Measurements from ENCODE around the gene EME1. TPM values are rescaled to one million over a fixed set of nuclear protein-coding genes. Genes with fewer than 3 reads are reported as not detected.
A peak's percentile ranks its signal among the peaks of the same experiment; 100 is the strongest.

EME1 gene
- total and polyA plus RNA-seq, 2 experiments from 2014 or later: 5.2 to 13.4 TPM

- H3K4me1 ChIP-seq (ENCODE audit: low read depth): no peaks in the 10 kb centered on the region
- TF ChIP-seq CTCF (IDR thresholded peaks at IDR 0.05; ENCODE audit: low read depth, low read length): no peak
- DNase-seq (ENCODE audit: low read depth in 1 of 2, low spot score in 1 of 2): no peak
- peaks cover 66% of the 10 kb centered on the region for H3K36me3 ChIP-seq
- H3K27me3 ChIP-seq: no peaks in the 10 kb centered on the region
- no peak overlapping the region for H3K27ac ChIP-seq
- H3K9me3 ChIP-seq (ENCODE audit: low read depth): no peaks in the 10 kb centered on the region
- no peak overlapping the region for H3K4me3 ChIP-seq
These were observed 16.5 kb downstream of the EME1 start for GRCh38 chr17:50389534-50389933.

DNA sequence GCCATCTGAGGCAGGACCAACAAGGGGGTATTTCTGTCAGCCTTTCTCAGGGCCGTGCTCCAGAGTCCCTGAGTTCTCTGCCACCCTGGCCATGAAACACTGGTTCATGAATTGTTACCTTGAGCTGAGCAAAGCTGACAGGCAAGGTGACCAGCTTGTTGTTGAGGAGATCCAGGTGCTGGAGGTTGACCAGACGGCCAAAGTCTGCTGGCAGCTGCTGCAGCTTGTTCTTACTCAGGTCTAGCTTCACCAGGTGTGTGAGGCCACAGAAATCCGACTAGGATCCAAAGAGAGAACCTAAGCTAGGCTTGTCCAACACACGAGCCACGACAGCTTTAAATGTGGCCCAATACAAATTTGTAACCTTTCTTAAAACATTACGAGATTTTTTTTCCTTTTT lies 19.6 kb downstream of the EME1 start:
- no peak overlapping the region for H3K27ac ChIP-seq
- no peaks in the 10 kb centered on the region for H3K9me3 ChIP-seq (ENCODE audit: low read depth)
- no peak for TF ChIP-seq CTCF (IDR thresholded peaks at IDR 0.05; ENCODE audit: low read depth, low read length)
- DNase-seq (ENCODE audit: low read depth in 1 of 2, low spot score in 1 of 2): no peak
- no peak overlapping the region for H3K4me3 ChIP-seq
- peaks cover 10% of the 10 kb centered on the region for H3K4me1 ChIP-seq (ENCODE audit: low read depth)
- no peaks in the 10 kb centered on the region for H3K27me3 ChIP-seq
- H3K36me3 ChIP-seq: peaks cover 45% of the 10 kb centered on the region

DNA sequence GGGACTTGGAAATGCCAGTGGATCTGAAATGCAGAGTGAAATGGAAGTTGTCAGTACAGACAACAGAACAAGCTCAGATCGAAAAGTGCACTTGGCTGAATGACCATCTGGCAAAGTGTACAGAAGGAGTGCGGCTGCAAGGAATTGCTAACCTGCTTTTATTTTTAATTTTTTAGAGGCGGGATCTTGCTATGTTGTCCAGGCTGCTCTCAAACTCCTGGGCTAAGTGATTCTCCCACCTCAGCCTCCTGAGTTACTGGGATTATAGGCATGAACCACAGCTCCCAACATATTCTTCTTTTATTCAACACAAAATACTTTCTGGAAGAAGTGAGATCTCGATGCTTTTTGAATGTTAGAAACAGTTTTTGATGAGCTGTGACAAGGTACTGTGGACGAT lies 20.7 kb downstream of the EME1 start:
- peaks cover 10% of the 10 kb centered on the region for H3K4me1 ChIP-seq (ENCODE audit: low read depth)
- TF ChIP-seq CTCF (IDR thresholded peaks at IDR 0.05; ENCODE audit: low read depth, low read length): no peak
- H3K27ac ChIP-seq: no peak overlapping the region
- peaks cover 34% of the 10 kb centered on the region for H3K36me3 ChIP-seq
- no peaks in the 10 kb centered on the region for H3K9me3 ChIP-seq (ENCODE audit: low read depth)
- no peak for DNase-seq (ENCODE audit: low read depth in 1 of 2, low spot score in 1 of 2)
- H3K27me3 ChIP-seq: no peaks in the 10 kb centered on the region
- H3K4me3 ChIP-seq: no peak overlapping the region

GRCh38 chr17:50394711-50395110 lies 21.7 kb downstream of the EME1 start:
- Histone ChIP-seq H3K36me3 (peaks cover 29% of the 10 kb centered on the region), H3K4me3 (no peak overlapping the region), H3K27me3 (no peaks in the 10 kb centered on the region), H3K9me3 (ENCODE audit: low read depth) (no peaks in the 10 kb centered on the region), H3K4me1 (ENCODE audit: low read depth) (peaks cover 10% of the 10 kb centered on the region), H3K27ac (no peak overlapping the region)
- TF ChIP-seq CTCF (IDR thresholded peaks at IDR 0.05; ENCODE audit: low read depth, low read length): no peak
- peak in 1 of 2 donors; percentile 13 for DNase-seq (ENCODE audit: low read depth in 1 of 2, low spot score in 1 of 2)

- H3K36me3 ChIP-seq: peaks cover 22% of the 10 kb centered on the region
- no peaks in the 10 kb centered on the region for H3K9me3 ChIP-seq (ENCODE audit: low read depth)
- H3K4me1 ChIP-seq (ENCODE audit: low read depth): peaks cover 10% of the 10 kb centered on the region
- H3K27me3 ChIP-seq: no peaks in the 10 kb centered on the region
- H3K4me3 ChIP-seq: peak overlapping the region; percentile 95
- peak; percentile 43 to 80 for DNase-seq (ENCODE audit: low read depth in 1 of 2, low spot score in 1 of 2)
- TF ChIP-seq CTCF (IDR thresholded peaks at IDR 0.05; ENCODE audit: low read depth, low read length): no peak
- peak overlapping the region; percentile 48 for H3K27ac ChIP-seq
These were observed 23.5 kb downstream of the EME1 start for GRCh38 chr17:50396261-50397110.
